Neuronal stem cell (in vitro differentiated cells): Measurements from ENCODE around the gene ELK4.

Experiments
- DNase-seq: peaks from one replicate; pipeline ENCODE4 v3.0.0-alpha.2; 2013; ENCODE audit warnings: low spot score
- H2AFZ ChIP-seq: one replicate; pipeline ENCODE4 v1.6.1; 2013; ENCODE audit warnings: mild to moderate bottlenecking, low read length, inconsistent platforms
- H2AK5ac ChIP-seq: 2 replicates; pipeline ENCODE4 v1.6.1; 2013; ENCODE audit warnings: low read depth, mild to moderate bottlenecking, inconsistent platforms, low read length, moderate library complexity, mixed read lengths
- H2BK120ac ChIP-seq: 2 replicates; pipeline ENCODE4 v1.6.1; 2013; ENCODE audit warnings: low read depth, mild to moderate bottlenecking, inconsistent platforms, low read length, moderate library complexity, mixed read lengths
- H2BK12ac ChIP-seq: one replicate; pipeline ENCODE4 v1.6.1; 2013; ENCODE audit warnings: low read length, inconsistent platforms
- H2BK15ac ChIP-seq: 2 replicates; pipeline ENCODE4 v1.6.1; 2013; ENCODE audit warnings: mild to moderate bottlenecking, low read length, inconsistent platforms, mixed read lengths
- H2BK5ac ChIP-seq: one replicate; pipeline ENCODE4 v1.6.1; 2013; ENCODE audit warnings: inconsistent platforms, mild to moderate bottlenecking, low read length, moderate library complexity
- H3K14ac ChIP-seq: one replicate; pipeline ENCODE4 v1.6.1; 2013; ENCODE audit warnings: low read length, inconsistent platforms
- H3K18ac ChIP-seq: 2 replicates; pipeline ENCODE4 v1.6.1; 2013; ENCODE audit warnings: low read length, inconsistent platforms
- H3K23ac ChIP-seq: 2 replicates; pipeline ENCODE4 v1.6.1; 2013; ENCODE audit warnings: low read depth, mild to moderate bottlenecking, mixed read lengths, low read length, inconsistent platforms; ENCODE audit not compliant: poor library complexity
- H3K27ac ChIP-seq: replicated peaks from 3 replicates; pipeline ENCODE4 v1.5.1; 2013; ENCODE audit warnings: low read length, inconsistent platforms
- H3K27me3 ChIP-seq, 3 experiments: 2 replicates each; pipeline ENCODE4 v1.6.1; 2013; ENCODE audit warnings: low read length in 3 of 3, mild to moderate bottlenecking in 2 of 3, inconsistent platforms in 1 of 3, low read depth in 1 of 3, mixed read lengths in 1 of 3, moderate library complexity in 1 of 3; ENCODE audit not compliant: control insufficient read depth in 3 of 3, insufficient read depth in 3 of 3
- H3K36me3 ChIP-seq, 2 donors: replicated peaks in 1 of 2; 2 replicates each; pipeline ENCODE4 v1.6.1; 2013; ENCODE audit warnings: low read length in 2 of 2; ENCODE audit not compliant: control insufficient read depth in 2 of 2, insufficient read depth in 2 of 2
- H3K4ac ChIP-seq: 2 replicates; pipeline ENCODE4 v1.6.1; 2013; ENCODE audit warnings: inconsistent platforms, mild to moderate bottlenecking, low read length, moderate library complexity
- H3K4me1 ChIP-seq, 2 donors: 1 replicate in 1 of 2; 2 replicates in 1 of 2; pipeline ENCODE4 v1.6.1; 2013; ENCODE audit warnings: low read length in 2 of 2, low read depth in 1 of 2; ENCODE audit not compliant: control insufficient read depth in 2 of 2, insufficient read depth in 1 of 2
- H3K4me2 ChIP-seq: one replicate; pipeline ENCODE4 v1.6.1; 2013; ENCODE audit warnings: mild to moderate bottlenecking, low read length, inconsistent platforms; ENCODE audit not compliant: insufficient read depth, poor library complexity, severe bottlenecking
- H3K4me3 ChIP-seq, 2 donors: 2 replicates each; pipeline ENCODE4 v1.5.1; 2013; ENCODE audit warnings: low read length in 2 of 2, mild to moderate bottlenecking in 2 of 2, inconsistent platforms in 1 of 2, moderate library complexity in 1 of 2
- H3K79me1 ChIP-seq: one replicate; pipeline ENCODE4 v1.6.1; 2013; ENCODE audit warnings: low read depth, mild to moderate bottlenecking, inconsistent platforms, low read length, moderate library complexity
- H3K9ac ChIP-seq: one replicate; pipeline ENCODE4 v1.6.1; 2013; ENCODE audit warnings: mild to moderate bottlenecking, low read depth, low read length, inconsistent platforms; ENCODE audit not compliant: poor library complexity
- H3K9me3 ChIP-seq, 2 donors: replicated peaks in 1 of 2; 2 replicates each; pipeline versions ENCODE3 to v1.6.1; 2013; ENCODE audit warnings: low read length in 2 of 2, mild to moderate bottlenecking in 2 of 2, inconsistent platforms in 1 of 2, low read depth in 1 of 2, mixed read lengths in 1 of 2, moderate library complexity in 1 of 2; ENCODE audit not compliant: control insufficient read depth in 2 of 2, insufficient read depth in 1 of 2
- H4K8ac ChIP-seq: one replicate; pipeline ENCODE4 v1.6.1; 2013; ENCODE audit warnings: low read depth, mild to moderate bottlenecking, inconsistent platforms, low read length, moderate library complexity
- H4K91ac ChIP-seq: one replicate; pipeline ENCODE4 v1.6.1; 2013; ENCODE audit warnings: low read length, low read depth, mild to moderate bottlenecking, inconsistent platforms; ENCODE audit not compliant: poor library complexity
- WGBS, 2 donors: extraction: QIAGEN DNeasy Blood & Tissue Kit; methylation state at CpG; one replicate each; pipeline ENCODE4 v1.1.7; 2013; ENCODE audit warnings: missing lambda C conversion rate in 2 of 2, mixed read lengths in 1 of 2; ENCODE audit not compliant: insufficient read length in 2 of 2, insufficient replicate concordance in 1 of 2; ENCODE audit errors: extremely low coverage in 2 of 2; 5-methylcytosine and 5-hydroxymethylcytosine counted together

Gene ELK4

DNA sequence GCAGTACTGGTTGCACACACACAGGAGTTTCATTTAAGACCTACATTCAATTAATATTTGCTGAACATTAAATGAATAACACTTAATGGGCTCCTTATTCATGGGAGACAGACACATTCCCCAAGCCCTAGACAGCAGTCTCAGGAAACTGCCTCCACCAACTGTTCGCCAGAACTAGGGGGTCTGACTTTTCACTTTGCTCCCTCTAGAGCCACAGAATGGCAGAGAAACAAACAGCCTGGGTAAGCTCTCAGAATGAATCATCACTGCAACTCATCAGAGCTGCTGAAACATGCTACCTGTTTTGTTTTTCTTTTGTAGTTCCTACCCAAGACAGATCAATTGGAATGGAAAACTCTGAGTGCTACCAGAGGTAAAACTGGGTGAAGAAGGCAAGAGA lies 31.7 kb downstream of the ELK4 start:
- no peak overlapping the region for H2BK120ac ChIP-seq
- peaks cover 19 to 46% of the 10 kb centered on the region in 2 donors for H3K36me3 ChIP-seq
- no peak overlapping the region for H2BK12ac ChIP-seq
- no peaks in the 10 kb centered on the region for H3K9me3 ChIP-seq
- no peak overlapping the region for H2BK15ac ChIP-seq
- no peak overlapping the region for H3K4ac ChIP-seq
- H3K14ac ChIP-seq: no peak overlapping the region
- H3K79me1 ChIP-seq: no peaks in the 10 kb centered on the region
- H2AFZ ChIP-seq: no peak overlapping the region
- no peak overlapping the region for H3K4me2 ChIP-seq
- H3K27me3 ChIP-seq: no peaks in the 10 kb centered on the region
- no peak overlapping the region for H3K18ac ChIP-seq
- no peak overlapping the region for H4K91ac ChIP-seq
- no peaks in the 10 kb centered on the region for H3K4me1 ChIP-seq
- H4K8ac ChIP-seq: no peak overlapping the region
- H3K23ac ChIP-seq: no peak overlapping the region
- H3K9ac ChIP-seq: no peak overlapping the region
- WGBS, 2 donors: no CpG with 5 or more reads among the region's 1 CpG
- H3K4me3 ChIP-seq: no peak overlapping the region
- no peak for DNase-seq
- no peak overlapping the region for H3K27ac ChIP-seq
- H2BK5ac ChIP-seq: no peak overlapping the region
- no peak overlapping the region for H2AK5ac ChIP-seq

GRCh38 chr1:205599669-205600042 lies 32.2 kb downstream of the ELK4 start:
- H2BK5ac ChIP-seq: no peak overlapping the region
- no peak overlapping the region for H3K27ac ChIP-seq
- H2BK12ac ChIP-seq: no peak overlapping the region
- H3K27me3 ChIP-seq: no peaks in the 10 kb centered on the region
- no peak for DNase-seq
- H2BK120ac ChIP-seq: no peak overlapping the region
- H3K4me1 ChIP-seq: no peaks in the 10 kb centered on the region
- H3K9ac ChIP-seq: no peak overlapping the region
- H3K4me2 ChIP-seq: no peak overlapping the region
- H3K9me3 ChIP-seq: no peaks in the 10 kb centered on the region
- no peak overlapping the region for H3K14ac ChIP-seq
- H2AK5ac ChIP-seq: no peak overlapping the region
- no peak overlapping the region for H3K23ac ChIP-seq
- peaks cover 19 to 42% of the 10 kb centered on the region in 2 donors for H3K36me3 ChIP-seq
- H3K79me1 ChIP-seq: no peaks in the 10 kb centered on the region
- no peak overlapping the region for H2BK15ac ChIP-seq
- WGBS, 2 donors: no CpG with 5 or more reads among the region's 5 CpGs
- H3K4me3 ChIP-seq: no peak overlapping the region
- H3K18ac ChIP-seq: no peak overlapping the region
- H4K91ac ChIP-seq: no peak overlapping the region
- no peak overlapping the region for H2AFZ ChIP-seq
- H4K8ac ChIP-seq: no peak overlapping the region
- H3K4ac ChIP-seq: no peak overlapping the region

DNA sequence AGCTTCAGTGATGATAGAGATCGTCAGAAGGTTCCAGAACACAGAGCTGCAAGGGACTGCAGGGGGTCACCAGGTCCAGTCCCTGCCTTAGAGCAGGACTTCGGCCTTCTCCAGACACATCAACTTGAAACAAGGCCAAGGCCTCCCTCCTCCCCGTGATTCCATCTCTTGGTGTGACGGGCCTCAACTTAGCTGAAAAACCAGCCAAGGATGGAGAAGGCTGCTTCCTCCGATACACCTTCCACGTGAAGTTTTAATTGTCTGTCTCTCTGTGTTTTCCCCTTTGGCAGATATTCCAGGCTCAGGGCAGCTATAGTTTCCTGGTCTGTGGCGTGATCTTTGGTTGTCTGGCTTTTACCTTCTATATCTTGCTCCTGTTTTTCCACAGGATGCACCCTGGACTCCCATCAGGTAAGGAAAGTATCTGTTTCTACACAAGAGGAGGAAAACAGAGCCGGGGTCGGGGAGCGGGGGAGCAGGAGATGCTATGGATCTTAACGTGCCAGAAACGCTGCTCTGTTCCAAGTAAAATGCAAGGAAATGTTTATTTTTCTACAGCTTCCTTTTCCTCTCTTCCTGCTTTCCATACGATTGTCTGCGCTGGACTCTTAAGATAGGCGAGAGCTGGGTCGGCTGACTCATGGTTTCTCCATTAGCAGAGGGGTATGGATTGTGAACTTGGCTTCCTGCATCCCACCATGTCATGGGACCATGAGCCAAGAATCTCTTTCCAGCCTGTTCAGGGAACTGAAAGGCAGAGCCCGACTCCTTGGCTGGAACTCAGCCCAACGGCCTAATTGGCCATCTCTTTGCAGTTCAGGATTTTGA lies 32.8 kb downstream of the ELK4 start:
- WGBS, 2 donors: no CpG with 5 or more reads among the region's 18 CpGs
- Histone ChIP-seq H3K4me1 (no peaks in the 10 kb centered on the region), H2BK15ac (no peak overlapping the region), H2AK5ac (no peak overlapping the region), H2AFZ (no peak overlapping the region), H2BK120ac (no peak overlapping the region), H2BK12ac (no peak overlapping the region), H3K14ac (no peak overlapping the region), H3K4me2 (no peak overlapping the region), H3K4me3 (no peak overlapping the region), H3K18ac (no peak overlapping the region), H3K4ac (no peak overlapping the region), H4K91ac (no peak overlapping the region), H4K8ac (no peak overlapping the region), H3K9me3 (no peaks in the 10 kb centered on the region), H3K27ac (no peak overlapping the region), H3K9ac (no peak overlapping the region), H3K79me1 (no peaks in the 10 kb centered on the region), H3K23ac (no peak overlapping the region), H2BK5ac (no peak overlapping the region), H3K27me3 (no peaks in the 10 kb centered on the region), H3K36me3 (peaks cover 19 to 38% of the 10 kb centered on the region in 2 donors)
- no peak for DNase-seq

DNA sequence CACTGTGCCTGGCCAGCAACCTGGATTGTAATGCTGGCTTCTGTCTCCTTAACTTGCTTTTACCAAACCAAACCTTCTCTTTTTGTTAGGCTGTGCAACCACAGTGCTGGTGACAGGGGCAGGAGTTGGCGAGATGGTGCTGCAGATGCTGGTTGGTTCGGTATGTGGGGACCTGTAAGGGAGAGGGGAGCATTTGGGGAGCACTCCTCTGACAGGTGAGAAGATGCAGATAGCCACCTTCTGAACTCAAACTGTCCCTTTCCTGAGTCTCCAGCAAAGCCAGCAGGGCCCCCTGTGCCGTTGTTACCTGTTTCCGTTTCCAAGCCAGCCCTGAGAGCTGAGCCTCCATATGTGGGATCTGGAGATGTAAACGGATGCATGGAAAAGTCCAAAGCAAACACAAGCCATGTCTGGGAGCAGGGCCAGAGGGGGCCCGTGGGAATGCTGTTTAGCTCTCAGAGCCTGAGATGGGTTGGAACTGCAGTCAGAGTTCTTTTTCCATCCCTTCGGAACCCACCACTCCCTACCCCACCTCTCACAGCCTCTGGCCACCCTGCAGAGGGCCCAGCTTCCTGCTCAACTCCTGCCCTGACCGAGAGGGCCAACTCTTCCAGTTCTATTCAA lies 34.0 kb downstream of the ELK4 start:
- Histone ChIP-seq H3K36me3 (peaks cover 17 to 32% of the 10 kb centered on the region in 2 donors), H3K27me3 (no peaks in the 10 kb centered on the region), H2BK120ac (no peak overlapping the region), H3K79me1 (no peaks in the 10 kb centered on the region), H3K18ac (no peak overlapping the region), H3K9me3 (no peaks in the 10 kb centered on the region), H4K8ac (no peak overlapping the region), H3K4me2 (no peak overlapping the region), H3K4ac (no peak overlapping the region), H4K91ac (no peak overlapping the region), H3K23ac (no peak overlapping the region), H2AFZ (no peak overlapping the region), H2BK15ac (no peak overlapping the region), H3K14ac (no peak overlapping the region), H2BK12ac (no peak overlapping the region), H3K4me1 (no peaks in the 10 kb centered on the region), H2BK5ac (no peak overlapping the region), H3K4me3 (no peak overlapping the region), H2AK5ac (no peak overlapping the region), H3K9ac (no peak overlapping the region), H3K27ac (no peak overlapping the region)
- WGBS, 2 donors: no CpG with 5 or more reads among the region's 8 CpGs
- DNase-seq: no peak
